Suprapubic skin (tissue), 3 donors: Measurements from ENCODE around the gene CLCNKA.

Source experiments
- EP300 ChIP-seq: sonication (generic); formaldehyde crosslinking; IDR thresholded peaks from one replicate; pipeline ENCODE4 v1.6.1; 2017; ENCODE audit warnings: antibody characterized with exemption
- POLR2A ChIP-seq, 2 donors: fragments of 450-650 bp; IDR thresholded peaks; one replicate each; pipeline ENCODE4 v1.6.1; 2017; ENCODE audit warnings: antibody characterized with exemption in 2 of 2, mild to moderate bottlenecking in 2 of 2, moderate library complexity in 2 of 2
- TF ChIP-seq, protein P1 (sequence below), 2 donors: fragments of 200-600 bp in 1 of 2; fragments of 450-650 bp in 1 of 2; sonication (generic) in 1 of 2; IDR thresholded peaks; one replicate each; pipeline ENCODE4 v1.5.1; 2016 to 2019; ENCODE audit warnings: antibody characterized with exemption in 2 of 2, mild to moderate bottlenecking in 1 of 2, moderate library complexity in 1 of 2

DNA sequence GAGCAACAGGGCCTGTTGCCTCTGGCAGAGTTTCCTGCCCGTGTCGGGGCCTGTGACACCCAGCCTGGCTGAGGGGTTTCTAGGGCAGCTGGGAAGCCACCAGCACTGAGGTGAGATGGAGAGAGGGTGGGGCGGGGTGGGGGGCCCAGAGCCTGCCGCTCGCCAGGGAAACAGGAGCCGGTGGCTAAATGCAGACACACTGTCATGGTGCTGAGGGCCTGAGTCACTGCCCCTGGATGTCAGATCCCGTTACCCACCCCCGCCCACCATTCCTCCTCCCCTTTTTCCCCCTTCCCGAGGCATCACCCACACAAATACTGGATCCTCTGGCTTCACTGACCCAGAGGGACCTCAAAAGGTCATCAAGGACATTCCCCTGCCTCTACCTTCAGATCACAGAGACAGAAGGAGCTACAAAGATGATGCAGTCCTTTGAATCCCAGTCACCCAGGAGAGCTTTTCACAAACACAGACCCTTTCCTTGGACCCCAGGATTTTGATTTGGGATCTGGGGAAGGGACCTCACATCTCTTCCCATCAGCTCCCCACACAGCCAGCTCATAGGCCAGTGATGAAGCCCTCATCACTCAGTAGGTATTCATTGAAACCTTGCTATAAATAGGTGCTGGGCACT is 2.1 kb upstream of the CLCNKA start:
- TF ChIP-seq, protein P1, sequence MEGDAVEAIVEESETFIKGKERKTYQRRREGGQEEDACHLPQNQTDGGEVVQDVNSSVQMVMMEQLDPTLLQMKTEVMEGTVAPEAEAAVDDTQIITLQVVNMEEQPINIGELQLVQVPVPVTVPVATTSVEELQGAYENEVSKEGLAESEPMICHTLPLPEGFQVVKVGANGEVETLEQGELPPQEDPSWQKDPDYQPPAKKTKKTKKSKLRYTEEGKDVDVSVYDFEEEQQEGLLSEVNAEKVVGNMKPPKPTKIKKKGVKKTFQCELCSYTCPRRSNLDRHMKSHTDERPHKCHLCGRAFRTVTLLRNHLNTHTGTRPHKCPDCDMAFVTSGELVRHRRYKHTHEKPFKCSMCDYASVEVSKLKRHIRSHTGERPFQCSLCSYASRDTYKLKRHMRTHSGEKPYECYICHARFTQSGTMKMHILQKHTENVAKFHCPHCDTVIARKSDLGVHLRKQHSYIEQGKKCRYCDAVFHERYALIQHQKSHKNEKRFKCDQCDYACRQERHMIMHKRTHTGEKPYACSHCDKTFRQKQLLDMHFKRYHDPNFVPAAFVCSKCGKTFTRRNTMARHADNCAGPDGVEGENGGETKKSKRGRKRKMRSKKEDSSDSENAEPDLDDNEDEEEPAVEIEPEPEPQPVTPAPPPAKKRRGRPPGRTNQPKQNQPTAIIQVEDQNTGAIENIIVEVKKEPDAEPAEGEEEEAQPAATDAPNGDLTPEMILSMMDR (IDR thresholded peaks at IDR 0.05), result no peak
- TF ChIP-seq POLR2A (IDR thresholded peaks at IDR 0.05), result no peak
- no peak for TF ChIP-seq EP300
